Fibroblast of skin of abdomen (primary cell): Measurements from ENCODE around the gene ZNF358.

ENCODE experiments used
- DNase-seq: peaks from one replicate; pipeline ENCODE4 v3.0.0-alpha.2; 2013

Gene ZNF358

DNA sequence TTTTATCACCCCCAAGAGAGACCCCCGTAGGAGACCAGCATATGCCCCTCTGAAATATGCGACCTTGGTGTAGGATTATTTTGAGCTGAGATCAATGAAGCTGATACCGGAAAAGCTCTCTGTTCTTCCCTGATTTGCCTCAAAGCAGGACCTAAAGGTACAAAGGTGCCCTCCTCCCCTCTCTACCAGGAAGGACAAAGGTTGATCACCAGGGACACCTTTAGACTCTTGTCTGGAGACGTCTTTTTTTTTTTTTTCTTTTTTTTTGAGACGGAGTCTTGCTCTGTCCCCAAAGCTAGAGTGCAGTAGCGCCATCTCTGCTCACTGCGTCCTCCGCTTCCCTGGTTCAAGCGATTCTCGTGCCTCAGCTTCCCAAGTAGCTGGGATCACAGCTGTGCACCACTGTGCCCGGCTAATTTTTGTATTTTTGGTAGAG is 26.3 kb upstream of the ZNF358 start:
- no peak for DNase-seq

DNA sequence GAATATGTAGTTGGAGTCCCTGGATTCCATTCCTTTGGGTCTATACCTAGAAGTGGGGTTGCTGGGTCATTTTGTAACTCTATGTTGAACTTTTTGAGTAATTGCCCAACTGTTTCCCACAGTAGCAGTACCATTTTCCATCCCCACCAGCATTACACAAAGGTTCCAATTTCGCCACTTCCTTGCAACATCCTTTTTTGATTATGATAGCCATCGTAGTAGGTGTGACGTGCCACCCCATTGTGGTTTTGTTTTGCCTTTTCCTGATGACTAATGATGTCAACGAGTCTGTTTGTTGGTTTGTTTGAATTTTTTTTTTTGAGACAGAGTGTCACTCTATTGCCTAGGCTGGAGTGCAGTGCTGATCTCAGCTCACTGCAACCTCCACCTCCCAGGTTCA is 23.8 kb upstream of the ZNF358 start:
- DNase-seq = peak; percentile 9

DNA sequence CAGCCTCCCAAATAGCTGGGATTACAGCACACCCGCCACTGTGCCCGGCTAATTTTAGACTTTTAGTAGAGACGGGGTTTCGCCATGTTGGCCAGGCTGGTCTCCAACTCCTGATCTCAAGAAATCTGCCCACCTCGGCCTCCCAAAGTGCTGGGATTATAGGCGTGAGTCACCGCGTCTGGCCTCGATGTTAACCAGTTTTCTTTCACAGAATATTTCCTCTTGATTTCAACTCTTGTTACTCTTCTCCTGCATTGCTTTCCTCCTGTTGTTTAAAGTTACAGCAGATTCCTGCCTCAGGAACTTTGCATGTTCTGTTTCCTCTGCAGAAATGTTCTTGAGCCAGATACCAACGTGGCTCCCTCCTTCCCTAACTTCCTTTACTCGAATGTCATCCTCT is 23.3 kb upstream of the ZNF358 start:
- no peak for DNase-seq

DNA sequence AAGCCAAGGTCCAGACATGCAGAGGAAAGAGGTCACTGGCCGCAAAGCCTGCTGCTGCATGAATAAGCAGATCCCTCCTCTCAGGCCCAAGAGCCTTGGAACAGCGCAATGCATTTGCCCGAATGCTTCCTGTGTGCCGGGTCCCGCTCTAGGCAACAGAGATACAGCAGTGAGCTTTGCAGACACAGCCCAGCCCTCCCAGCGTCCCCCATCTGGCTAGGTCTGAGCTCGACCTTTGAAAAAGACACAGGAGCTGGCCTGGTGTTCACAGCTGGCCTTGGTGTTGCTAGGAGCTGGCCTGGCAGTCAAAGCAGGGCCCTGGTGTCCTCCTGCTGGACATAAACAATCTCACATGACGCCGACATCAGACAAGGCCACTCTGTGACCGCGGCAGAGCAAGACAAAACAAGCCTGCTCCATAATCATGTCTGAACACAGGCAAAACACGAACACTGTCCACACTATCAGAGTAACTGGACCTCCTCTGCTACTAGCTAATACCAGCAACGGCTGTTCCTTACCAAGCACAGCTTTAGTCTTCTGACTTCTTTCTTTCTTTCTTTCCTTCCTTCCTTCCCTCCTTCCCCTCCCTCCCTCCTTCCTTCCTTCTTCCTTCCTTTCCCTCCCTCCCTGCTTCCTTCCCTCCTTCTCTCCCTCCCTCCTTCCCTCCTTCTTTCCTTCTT is 21.3 kb upstream of the ZNF358 start:
- no peak for DNase-seq

DNA sequence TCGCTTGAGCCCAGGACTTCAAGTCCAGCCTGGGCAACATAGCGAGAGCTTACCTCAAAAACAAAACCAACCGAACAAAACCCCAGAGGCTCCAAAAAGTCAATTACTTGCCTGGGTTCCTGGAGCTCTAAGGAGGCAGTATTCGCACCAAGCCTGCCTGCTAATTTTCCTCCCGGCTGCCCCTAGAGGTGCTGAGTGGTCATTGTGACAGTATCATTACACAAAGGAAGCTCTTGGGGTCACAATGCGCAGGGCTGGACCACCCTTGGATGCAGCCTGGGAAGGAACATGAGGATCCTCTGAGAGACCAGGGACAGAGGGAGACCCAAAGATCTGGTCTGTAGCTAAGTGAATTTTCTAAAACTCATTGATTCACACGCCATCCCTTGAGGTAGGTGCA is 18.6 kb upstream of the ZNF358 start:
- no peak for DNase-seq

DNA sequence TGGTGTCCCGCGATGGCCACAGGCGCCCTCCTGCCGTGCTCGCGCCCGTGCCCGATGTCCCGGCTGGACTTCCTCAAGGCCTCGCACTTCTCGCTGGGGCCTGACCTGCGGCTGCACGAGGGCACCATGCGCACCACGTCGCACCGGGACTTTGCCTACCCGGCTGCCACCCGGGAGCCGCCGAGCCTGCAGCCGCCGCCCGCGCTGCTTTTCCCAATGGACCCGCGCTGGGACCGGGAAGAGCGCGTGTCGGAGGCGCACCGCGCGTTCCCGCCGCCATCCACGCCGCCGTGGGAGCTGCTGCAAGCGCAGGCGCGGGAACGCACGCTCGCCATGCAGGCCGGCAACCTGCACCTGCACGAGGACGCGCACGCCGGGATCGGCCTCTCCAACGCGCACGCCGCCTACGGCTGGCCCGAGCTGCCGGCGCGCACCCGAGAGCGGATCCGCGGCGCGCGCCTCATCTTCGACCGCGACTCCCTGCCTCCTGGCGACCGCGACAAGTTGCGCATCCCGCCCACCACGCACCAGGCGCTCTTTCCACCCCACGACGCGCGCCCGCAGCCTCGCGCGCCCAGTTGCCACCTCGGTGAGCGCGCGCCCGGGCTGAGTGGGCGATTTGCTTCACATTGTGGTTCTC is 15.0 kb upstream of the ZNF358 start:
- no peak for DNase-seq

DNA sequence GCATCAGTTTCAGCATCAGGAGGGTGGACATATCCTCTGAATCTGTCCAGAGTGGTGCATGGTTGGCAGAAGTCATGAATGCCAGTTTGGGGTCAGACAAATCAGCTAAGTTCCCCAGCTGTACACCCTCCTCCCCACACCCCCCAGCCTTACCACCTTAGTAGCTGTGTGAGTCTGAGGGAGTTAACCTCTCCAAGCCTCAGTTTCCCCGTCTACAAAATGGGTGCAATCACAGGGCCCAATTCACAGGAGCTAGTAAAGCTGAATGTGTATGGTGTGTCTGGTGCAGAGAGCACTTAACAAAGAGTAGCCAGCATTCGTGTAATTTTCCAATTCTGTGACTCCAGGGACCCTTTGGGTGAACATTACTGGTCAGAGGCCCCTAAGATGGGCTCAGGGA is 13.4 kb upstream of the ZNF358 start:
- no peak for DNase-seq

DNA sequence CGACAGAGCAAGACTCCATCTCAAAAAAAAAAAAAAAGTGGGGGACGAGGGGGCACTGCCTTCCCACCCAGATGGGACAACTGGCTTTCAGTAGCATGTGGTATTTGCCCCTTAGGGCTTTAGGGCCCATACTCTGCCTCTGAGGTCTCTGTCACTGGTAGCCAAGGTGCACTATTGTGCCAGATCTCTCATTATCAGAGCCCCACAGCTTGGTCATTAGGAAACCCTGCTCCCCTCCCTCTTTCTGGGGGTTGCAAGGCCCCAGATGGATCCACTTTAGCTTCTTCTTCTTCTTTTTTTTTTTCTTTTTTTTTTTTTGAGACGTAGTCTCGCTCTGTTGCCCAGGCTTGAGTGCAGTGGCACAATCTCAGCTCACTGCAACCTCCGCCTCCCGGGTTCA is 11.2 kb upstream of the ZNF358 start:
- DNase-seq = no peak

DNA sequence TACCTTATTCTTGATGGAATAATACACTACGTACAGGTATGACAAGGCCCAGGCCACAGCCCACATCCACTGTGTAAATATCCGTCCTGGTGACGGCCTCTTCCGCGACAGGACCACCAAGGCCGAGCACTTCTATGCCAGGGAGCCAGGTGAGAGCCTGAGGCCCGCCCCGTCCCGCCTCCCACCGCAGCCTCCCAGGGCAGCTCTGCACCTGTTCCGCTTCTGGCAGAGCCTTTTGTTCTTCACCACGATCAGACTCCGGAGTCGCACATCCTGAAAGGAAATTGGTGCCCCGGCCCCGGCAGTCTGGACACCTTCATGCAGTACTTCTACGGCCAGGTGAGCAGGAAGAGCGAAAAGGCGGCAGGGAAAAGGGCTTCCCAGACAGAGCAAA is 10.6 kb upstream of the ZNF358 start:
- DNase-seq = no peak

DNA sequence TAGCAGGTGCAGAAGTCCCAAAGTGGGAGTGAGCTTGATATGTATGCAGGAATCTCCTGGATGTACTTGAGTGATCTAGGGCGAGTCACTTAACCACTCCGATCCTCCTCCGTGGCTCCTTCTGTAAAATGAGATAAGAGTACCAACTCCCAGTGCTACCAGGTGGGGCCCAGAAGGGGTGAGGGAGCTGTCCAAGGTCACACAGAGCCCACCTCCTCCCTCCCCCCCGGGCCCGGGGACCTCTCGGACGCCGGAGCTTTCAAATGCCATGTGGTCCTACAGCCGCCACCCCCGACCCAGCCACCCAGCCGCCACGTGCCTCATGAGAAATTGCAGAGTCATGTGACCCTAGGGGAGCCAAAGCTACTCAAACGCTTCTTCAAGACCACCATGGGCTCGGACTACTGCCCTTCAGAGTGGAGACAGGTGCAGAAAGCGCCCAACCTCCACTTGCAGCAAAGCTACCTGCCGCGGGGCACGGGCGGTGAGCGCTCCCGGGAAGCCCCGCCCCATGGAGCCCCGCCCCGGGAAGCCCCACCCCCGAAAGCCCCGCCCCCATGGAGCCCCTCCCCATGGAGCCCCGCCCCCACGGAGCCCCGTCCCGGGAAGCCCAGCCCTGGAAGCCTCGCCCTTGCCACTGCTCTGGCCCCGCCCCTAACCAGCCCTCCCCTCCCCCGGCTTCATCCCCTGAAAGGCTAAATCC is 10.1 kb upstream of the ZNF358 start:
- no peak for DNase-seq

DNA sequence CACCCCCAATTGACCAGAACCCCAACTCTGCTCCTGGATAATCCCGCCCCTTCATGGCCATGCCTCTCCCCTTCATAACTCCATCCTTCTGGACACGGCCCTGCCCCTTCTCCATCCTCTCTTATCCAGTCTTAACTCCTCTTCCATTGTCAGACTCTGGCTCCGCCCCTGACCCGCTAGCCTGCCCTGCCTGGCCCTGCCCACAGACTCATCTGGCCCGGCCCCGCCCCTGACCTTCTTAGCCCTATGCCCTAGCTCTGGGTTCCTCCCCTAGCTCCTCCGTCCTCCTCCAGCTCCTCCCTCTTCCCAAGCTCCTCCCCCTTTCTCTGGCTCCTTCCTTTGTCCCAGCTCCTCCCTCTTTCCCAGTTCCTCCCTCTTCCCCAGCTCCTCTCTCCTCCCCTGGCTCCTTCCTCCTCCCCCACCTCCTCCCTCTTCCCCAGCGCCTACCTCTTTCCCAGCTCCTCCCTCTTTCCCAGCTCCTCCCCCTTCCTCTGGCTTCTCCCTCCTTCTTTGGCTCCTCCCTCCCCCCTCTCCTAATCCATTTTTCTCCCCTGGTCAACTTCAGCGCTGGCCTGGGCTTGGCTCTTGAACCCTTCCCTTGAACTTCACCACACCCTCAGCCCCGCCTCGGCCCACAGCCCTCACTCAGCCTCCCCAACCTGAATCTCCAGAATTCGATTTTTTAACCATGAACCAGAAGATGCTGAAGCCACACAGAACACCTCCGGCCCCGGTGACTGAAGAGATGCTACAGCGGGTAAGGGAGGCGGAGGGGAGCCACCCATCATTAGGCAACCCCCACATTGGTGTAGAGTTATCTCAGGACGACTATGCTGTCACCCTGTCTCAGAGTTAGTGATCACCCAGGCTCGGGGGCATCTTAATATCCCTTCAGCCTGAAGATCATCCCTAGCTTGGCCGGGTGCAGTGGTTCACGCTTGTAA is 9.2 kb upstream of the ZNF358 start:
- DNase-seq = peak; percentile 46

DNA sequence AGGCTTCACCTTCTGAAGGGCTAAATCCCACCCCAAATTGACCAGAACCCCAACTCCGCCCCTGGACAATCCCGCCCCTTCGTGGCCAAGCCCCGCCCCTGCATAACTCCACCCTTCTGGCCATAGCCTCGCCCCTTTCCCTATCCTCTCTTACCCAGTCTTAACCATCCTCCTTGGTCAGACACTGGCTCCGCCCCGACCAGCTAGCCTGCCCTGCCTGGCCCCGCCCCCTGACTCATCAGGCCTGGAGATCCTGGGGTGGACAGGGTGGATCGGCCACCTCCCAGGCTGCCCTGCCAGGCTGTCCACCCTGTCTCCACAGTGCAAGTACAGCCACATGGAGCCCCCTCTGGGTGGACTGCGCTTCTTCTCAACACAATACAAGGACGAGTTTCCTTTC is 8.0 kb upstream of the ZNF358 start:
- peak; percentile 47 for DNase-seq

DNA sequence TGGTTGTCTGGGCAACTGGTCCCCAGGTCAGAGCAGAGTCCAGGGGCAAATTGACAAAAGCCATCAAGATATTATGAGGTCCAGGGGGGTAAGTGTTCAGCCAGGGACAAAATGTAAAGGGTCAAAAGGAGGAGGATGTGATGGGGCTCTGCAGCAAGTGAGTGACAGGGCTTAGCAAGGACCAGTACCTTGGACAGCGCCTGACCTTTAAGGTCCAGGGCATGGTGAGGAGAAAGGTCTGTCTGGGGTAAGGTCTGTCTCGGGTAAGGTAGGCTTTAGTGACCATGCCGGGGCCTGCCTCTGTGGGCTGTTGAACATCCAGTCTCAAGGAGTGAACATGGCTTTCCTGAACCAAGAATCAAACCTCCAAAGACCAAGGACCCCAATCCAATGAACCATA is 6.3 kb upstream of the ZNF358 start:
- no peak for DNase-seq

DNA sequence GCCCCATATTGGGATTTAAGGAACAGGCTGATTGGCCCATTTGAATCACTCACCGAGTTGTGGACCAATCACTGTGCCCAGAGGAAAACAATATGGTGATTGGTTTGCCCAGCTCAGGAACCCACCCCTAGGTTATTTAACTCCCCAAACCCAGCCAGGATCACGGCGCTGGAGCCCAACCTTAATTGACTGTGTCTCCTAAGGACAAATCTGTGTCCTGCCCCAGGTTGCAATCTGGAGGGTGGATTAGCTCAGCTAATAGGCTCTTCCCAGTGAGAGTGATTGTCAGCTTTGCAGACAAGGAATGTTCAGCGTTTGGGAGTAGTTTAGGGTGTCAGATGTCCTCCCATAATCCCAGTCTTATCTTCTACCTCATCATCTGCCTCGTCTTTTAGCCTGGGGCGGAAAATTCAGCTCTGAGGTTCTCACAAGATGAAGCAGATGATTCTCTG is 3.5 kb upstream of the ZNF358 start:
- no peak for DNase-seq

DNA sequence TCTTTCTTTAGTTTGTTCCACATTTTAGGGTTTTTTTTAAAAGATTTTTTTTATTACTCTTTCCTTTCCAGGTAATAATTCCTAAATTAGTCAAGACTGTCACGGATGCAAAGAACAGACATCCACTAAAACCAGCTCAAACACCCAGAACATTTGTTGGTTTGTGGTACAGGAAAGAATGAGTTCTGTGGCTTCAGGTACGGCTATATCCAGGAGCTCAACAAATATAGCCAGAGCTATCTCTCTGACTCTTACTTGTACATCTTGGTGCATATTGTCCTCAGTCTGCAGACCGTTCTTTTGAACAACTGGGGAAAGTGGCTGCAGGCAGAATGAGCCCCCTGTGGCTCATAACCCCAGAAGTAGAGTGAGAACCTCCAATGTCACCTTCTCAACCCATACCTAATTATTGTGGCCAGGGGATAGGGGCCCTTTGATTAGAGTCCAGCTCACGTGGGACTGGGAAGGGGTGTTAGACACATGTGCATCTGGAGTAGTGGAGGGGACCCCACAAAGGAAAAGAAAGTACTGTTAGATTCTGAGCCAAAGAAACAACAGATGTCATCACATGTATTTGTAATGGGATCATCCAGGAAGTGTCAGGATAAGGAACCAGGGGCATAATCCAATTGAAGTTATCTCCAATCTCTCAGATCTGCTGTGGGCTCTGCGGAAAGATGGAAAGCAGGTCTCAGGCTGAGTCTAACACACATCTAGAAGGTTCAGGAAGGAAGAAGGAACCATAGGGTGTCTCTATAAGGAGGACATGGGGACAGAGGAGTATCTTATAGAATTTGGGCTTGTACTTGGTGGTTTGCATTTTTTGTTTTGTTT is 1.9 kb upstream of the ZNF358 start:
- no peak for DNase-seq

DNA sequence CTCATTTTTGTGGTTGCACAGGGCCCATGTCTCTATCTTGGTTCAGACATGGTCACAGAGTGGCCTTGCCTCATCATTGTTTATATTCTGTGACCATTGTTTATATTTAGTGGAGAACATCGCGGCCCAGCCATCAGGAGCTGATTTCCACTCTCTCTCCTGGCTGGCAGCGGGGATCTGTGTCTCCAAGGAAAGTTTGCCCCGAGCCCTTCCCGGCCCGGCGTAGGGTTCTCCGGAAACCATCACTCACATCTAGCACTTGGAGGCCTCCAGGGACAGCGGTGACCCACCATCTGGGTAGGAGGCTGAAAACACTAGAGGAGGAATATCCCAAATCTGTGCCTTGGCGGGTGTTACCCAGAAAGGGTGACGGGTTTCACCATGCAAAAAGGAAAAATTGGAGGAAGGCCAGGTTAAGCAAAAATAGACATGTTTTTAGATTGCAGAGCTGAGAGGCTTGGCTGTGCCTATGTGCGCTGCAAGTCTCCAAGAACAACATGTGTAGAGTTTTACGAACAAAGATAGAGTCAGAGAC is 726 bp upstream of the ZNF358 start:
- no peak for DNase-seq

DNA sequence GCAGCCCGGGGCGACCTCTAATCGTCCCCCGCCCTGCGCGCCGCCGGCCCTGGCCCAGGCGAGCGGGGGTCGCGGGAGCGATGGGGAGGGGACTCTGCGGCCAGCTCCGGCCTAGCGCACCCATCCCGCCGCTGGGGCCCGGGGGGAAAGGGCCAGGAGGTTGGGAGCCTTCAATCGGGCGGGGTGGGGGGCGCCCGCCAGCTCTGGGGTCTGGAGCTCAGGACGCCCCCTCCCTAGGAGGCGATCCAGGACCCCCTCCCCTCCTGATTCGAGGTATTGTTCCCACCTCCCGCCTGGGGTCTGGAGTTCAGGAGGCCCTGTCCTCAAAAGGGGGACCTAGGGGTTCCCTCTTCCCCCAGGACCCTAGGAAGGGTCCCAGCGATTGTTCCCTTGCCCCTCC is 430 bp downstream of the ZNF358 start:
- no peak for DNase-seq

DNA sequence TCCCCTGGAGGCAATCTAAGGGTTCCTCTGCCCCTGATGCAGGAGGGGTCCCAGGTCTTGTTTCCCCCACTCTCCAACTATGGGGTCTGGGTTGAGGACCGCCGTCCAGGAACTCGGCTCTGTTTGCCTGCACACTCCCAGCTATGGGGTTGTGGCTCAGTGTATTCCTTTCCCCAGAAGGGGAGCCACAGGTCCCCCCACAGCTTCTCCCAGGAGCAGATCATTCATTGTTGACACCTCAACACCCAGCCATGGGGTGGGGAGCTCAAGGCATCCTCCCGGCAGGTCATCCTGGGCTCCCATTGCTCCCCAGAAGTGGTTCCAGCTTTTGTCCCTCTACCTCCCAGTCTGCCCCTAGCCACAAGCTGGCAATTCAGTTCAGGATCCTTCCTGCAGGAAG is 975 bp downstream of the ZNF358 start:
- DNase-seq = no peak

DNA sequence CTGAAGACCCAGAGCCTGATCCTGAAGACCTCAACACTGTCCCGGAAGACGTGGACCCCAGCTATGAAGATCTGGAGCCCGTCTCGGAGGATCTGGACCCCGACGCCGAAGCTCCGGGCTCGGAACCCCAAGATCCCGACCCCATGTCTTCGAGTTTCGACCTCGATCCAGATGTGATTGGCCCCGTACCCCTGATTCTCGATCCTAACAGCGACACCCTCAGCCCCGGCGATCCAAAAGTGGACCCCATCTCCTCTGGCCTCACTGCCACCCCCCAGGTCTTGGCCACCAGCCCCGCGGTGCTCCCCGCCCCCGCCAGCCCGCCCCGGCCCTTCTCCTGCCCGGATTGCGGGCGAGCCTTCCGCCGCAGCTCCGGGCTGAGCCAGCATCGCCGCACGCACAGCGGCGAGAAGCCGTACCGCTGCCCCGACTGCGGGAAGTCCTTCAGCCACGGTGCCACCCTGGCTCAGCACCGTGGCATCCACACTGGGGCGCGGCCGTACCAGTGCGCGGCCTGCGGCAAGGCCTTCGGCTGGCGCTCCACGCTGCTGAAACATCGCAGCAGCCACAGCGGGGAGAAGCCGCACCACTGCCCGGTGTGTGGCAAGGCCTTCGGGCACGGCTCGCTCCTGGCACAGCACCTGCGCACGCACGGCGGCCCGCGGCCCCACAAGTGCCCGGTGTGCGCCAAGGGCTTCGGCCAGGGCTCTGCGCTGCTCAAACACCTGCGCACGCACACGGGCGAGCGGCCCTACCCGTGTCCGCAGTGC is 3.6 kb downstream of the ZNF358 start:
- DNase-seq = no peak

DNA sequence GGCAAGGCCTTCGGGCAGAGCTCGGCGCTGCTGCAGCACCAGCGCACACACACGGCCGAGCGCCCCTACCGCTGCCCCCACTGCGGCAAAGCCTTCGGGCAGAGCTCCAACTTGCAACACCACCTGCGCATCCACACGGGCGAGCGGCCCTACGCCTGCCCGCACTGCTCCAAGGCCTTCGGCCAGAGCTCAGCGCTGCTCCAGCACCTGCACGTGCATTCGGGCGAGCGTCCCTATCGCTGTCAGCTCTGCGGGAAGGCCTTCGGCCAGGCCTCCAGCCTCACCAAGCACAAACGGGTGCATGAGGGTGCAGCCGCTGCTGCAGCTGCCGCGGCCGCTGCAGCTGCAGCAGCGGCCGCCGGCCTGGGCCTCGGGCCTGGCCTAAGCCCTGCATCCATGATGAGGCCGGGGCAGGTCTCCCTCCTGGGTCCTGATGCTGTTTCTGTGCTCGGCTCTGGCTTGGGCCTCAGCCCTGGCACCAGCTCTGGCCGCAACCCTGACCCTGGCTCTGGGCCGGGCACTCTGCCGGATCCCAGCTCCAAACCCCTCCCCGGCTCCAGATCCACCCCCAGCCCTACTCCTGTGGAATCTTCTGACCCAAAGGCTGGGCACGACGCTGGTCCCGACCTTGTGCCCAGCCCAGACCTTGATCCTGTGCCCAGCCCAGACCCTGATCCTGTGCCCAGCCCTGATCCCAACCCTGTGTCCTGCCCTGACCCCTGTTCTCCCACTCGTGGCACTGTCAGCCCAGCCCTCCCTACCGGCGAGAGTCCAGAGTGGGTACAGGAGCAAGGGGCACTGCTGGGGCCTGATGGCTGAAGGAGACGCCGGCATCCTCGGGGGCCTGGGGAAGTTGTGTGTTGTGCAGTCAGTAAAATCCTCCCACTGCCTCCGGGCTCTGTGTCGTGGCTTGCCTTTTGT is 4.5 kb downstream of the ZNF358 start:
- no peak for DNase-seq
